Activated T-cell treated with anti-CD3 and anti-CD28 coated beads for 48 hours (primary cell): ENCODE results near the gene FOXD4L5.
"Not testable (repeated sequence)": the region's sequence is repeated elsewhere in the genome, so short reads cannot be mapped to it uniquely, and the experiment has no call there.

ENCODE experiments used
- DNase-seq: peaks from one replicate; pipeline ENCODE4 v3.0.0-alpha.2; 2020; ENCODE audit warnings: low read depth

FOXD4L5 gene

GRCh38 chr9:65285109-65285508, at the start of gene FOXD4L5:
Gene FOXD4L5, minus strand, starts transcription at chr9:65285209. Its CDS starts 832 bp downstream, at chr9:65284377.
- DNase-seq, result not testable (repeated sequence)

- DNase-seq, result not testable (repeated sequence)
These were observed 1.1 kb downstream of the FOXD4L5 start for GRCh38 chr9:65283943-65284342.

- not testable (repeated sequence) for DNase-seq
These were observed 2.0 kb downstream of the FOXD4L5 start for GRCh38 chr9:65282976-65283375.
